K562 (cell line): ENCODE results near the gene BIRC7. TPM values are rescaled to one million over a fixed set of nuclear protein-coding genes. Genes with fewer than 3 reads are reported as not detected.
A peak's percentile ranks its signal among the peaks of the same experiment; 100 is the strongest.

Experiments used
- ATAC-seq: fragments of 200-7000 bp; cut with Tn5 transposase; 3 replicates; pipeline ENCODE4 v1.9.1; 2020; ENCODE audit warnings: moderate library complexity
- BruUV-seq: library from RNA; stranded (reverse); fragments of 400-500 nt; replicated peaks from 2 replicates; lab custom pipeline; 2021; lab: Mats Ljungman, UMichigan
- CTCF ChIA-PET: fragments of 300-600 bp; formaldehyde crosslinking; extraction: SDS; loops from one replicate; lab custom pipeline; 2021; ENCODE audit warnings: low intra/inter-chr PET ratio; lab: Yijun Ruan, JAX
- POLR2A ChIA-PET: fragments of 300-600, 350-650 bp; sonication (Branson Sonifier 250); formaldehyde crosslinking; extraction: SDS; loops from one replicate; lab custom pipeline; 2021; ENCODE audit warnings: antibody characterized with exemption, inconsistent platforms; lab: Yijun Ruan, JAX
- DNase-seq, 4 experiments: peaks; one replicate each; pipeline versions ENCODE4 v3.0.0 to v3.0.0-alpha.2; 2011 to 2018; ENCODE audit warnings: low spot score in 3 of 4, mixed read lengths in 3 of 4; ENCODE audit errors: extremely low read depth in 1 of 4
- FAIRE-seq: peaks from 2 replicates; lab custom pipeline; 2011; peaks lifted over from hg19 to GRCh38; lab: Jason Lieb, UNC
- H2AFZ ChIP-seq: 2 replicates; pipeline ENCODE4 v1.6.0; 2011; ENCODE audit warnings: low read depth, low read length, control low read depth, inconsistent platforms
- H3K27ac ChIP-seq: fragments of 200-600 bp; 3 replicates; pipeline ENCODE4 v1.8.0; 2011; ENCODE audit warnings: low read depth, mild to moderate bottlenecking, control low read depth, inconsistent platforms, low read length, moderate library complexity, mixed read lengths; ENCODE audit errors: extremely low read depth
- H3K27me3 ChIP-seq, 2 experiments: fragments of 300-600 bp in 1 of 2; 2 replicates in 1 of 2; 3 replicates in 1 of 2; pipeline versions ENCODE4 v1.6.0 to v1.8.0; 2011; ENCODE audit warnings: inconsistent platforms in 2 of 2, low read length in 2 of 2, mild to moderate bottlenecking in 1 of 2, mixed read lengths in 1 of 2, moderate library complexity in 1 of 2; ENCODE audit not compliant: control insufficient read depth in 2 of 2, insufficient read depth in 2 of 2
- H3K36me3 ChIP-seq: fragments of 300-600 bp; 3 replicates; pipeline ENCODE4 v1.8.0; 2011; ENCODE audit warnings: mild to moderate bottlenecking, low read length, inconsistent platforms; ENCODE audit not compliant: control insufficient read depth, insufficient read depth
- H3K4me1 ChIP-seq, 2 experiments: fragments of 200-600 bp in 1 of 2; replicated peaks in 1 of 2; 2 replicates in 1 of 2; 3 replicates in 1 of 2; pipeline versions ENCODE4 v1.5.1 to v1.8.0; 2011; ENCODE audit warnings: inconsistent platforms in 2 of 2, low read length in 2 of 2, mild to moderate bottlenecking in 1 of 2, mixed read lengths in 1 of 2, moderate library complexity in 1 of 2; ENCODE audit not compliant: control insufficient read depth in 2 of 2, insufficient read depth in 2 of 2
- H3K4me2 ChIP-seq: 2 replicates; pipeline ENCODE4 v1.6.1; 2011; ENCODE audit warnings: low read length, control low read depth, inconsistent platforms, mixed read lengths; ENCODE audit not compliant: insufficient read depth
- H3K4me3 ChIP-seq: fragments of 200-600 bp; sonication (generic), shearing (Covaris generic); 2 replicates; pipeline ENCODE4 v1.5.1; 2016; ENCODE audit warnings: control low read depth, inconsistent platforms
- H3K79me2 ChIP-seq: fragments of 200-600 bp; 3 replicates; pipeline ENCODE4 v1.8.0; 2011; ENCODE audit warnings: low read length, inconsistent platforms; ENCODE audit not compliant: control insufficient read depth, insufficient read depth
- H3K9ac ChIP-seq, 2 experiments: 2 replicates each; pipeline versions ENCODE4 v1.6.0 to v1.6.1; 2011; ENCODE audit warnings: low read depth in 2 of 2, low read length in 2 of 2, control low read depth in 1 of 2, inconsistent platforms in 1 of 2, mild to moderate bottlenecking in 1 of 2, mixed read lengths in 1 of 2; ENCODE audit not compliant: insufficient read depth in 1 of 2
- H3K9me1 ChIP-seq: one replicate; pipeline ENCODE4 v1.6.0; 2011; ENCODE audit warnings: inconsistent platforms, mild to moderate bottlenecking, low read length, moderate library complexity; ENCODE audit not compliant: control insufficient read depth, insufficient read depth
- H3K9me3 ChIP-seq: replicated peaks from 2 replicates; pipeline ENCODE4 v1.5.1; 2011; ENCODE audit warnings: low read depth, low read length, inconsistent platforms; ENCODE audit not compliant: control insufficient read depth, insufficient read depth
- H4K20me1 ChIP-seq: replicated peaks from 2 replicates; pipeline ENCODE4 v1.6.1; 2011; ENCODE audit warnings: low read length, inconsistent platforms, mixed read lengths; ENCODE audit not compliant: control insufficient read depth, insufficient read depth
- CREBBP ChIP-seq: IDR thresholded peaks from one replicate; pipeline ENCODE4 v1.6.1; 2012; ENCODE audit warnings: low read depth, mild to moderate bottlenecking, control low read depth, inconsistent platforms, low read length
- CTCF ChIP-seq, 3 experiments: IDR thresholded peaks in 2 of 3; conservative IDR thresholded peaks in 1 of 3; 2 replicates each; pipeline ENCODE4 v1.5.1; 2011 to 2012; ENCODE audit warnings: low read length in 3 of 3, mild to moderate bottlenecking in 3 of 3, control low read depth in 2 of 3, improper control_type of control experiment in 1 of 3, inconsistent platforms in 1 of 3, low read depth in 1 of 3, mixed read lengths in 1 of 3, moderate library complexity in 1 of 3; ENCODE audit not compliant: insufficient read depth in 2 of 3
- WGBS: fragments of 100-300 bp; shearing (Covaris generic); methylation state at CpG from one replicate; pipeline ENCODE4 v1.1.6; 2016; ENCODE audit warnings: low coverage, mixed read lengths; ENCODE audit not compliant: insufficient coverage; ENCODE audit errors: missing lambda C conversion rate; 5-methylcytosine and 5-hydroxymethylcytosine counted together
- in situ Hi-C: fragments of 300-500 bp; cut with MboI; formaldehyde crosslinking; loops from 4 replicates; pipeline ENCODE4 v1.15.0; 2018; ENCODE audit warnings: inconsistent platforms, mixed read lengths
- intact Hi-C: fragments of 100-400 bp; cut with micrococcal nuclease; formaldehyde crosslinking; loops from 2 replicates; pipeline ENCODE4 v1.14.2; 2022
- polyA plus RNA-seq, 8 experiments: library from polyadenylated mRNA; depleted of rRNA in 4 of 8; stranded (reverse) in 5 of 8; unstranded in 3 of 8; fragments of >200 nt; fragmentation: Nextera tagmentation in 2 of 8; fragmentation: Illumina TruSeq in 1 of 8; extraction: Ambion mirVana in 2 of 8; extraction: Trizol in 1 of 8; gene quantifications; 2 replicates each; pipeline versions ENCODE4 v1.2.1 to v1.2.3, GENCODE V29; 2011 to 2014; ENCODE audit warnings: inconsistent platforms in 1 of 8, missing spikeins in 1 of 8
- total RNA-seq, 7 experiments: library from RNA; depleted of rRNA in 6 of 7; stranded (reverse); fragments of >200 nt in 6 of 7; fragmentation: Illumina TruSeq in 2 of 7; extraction: Trizol in 2 of 7; gene quantifications; 2 replicates each; pipeline versions ENCODE4 v1.2.1 to v1.2.3, GENCODE V29; 2011 to 2021; ENCODE audit warnings: low replicate concordance in 1 of 7

The BIRC7 gene
- total and polyA plus RNA-seq, 9 of the 15 experiments (the other 6 are each of a cell fraction or from before 2014, with no cell fraction given) = 0.14 to 0.19 (median 0.16) TPM; not detected in 5

DNA sequence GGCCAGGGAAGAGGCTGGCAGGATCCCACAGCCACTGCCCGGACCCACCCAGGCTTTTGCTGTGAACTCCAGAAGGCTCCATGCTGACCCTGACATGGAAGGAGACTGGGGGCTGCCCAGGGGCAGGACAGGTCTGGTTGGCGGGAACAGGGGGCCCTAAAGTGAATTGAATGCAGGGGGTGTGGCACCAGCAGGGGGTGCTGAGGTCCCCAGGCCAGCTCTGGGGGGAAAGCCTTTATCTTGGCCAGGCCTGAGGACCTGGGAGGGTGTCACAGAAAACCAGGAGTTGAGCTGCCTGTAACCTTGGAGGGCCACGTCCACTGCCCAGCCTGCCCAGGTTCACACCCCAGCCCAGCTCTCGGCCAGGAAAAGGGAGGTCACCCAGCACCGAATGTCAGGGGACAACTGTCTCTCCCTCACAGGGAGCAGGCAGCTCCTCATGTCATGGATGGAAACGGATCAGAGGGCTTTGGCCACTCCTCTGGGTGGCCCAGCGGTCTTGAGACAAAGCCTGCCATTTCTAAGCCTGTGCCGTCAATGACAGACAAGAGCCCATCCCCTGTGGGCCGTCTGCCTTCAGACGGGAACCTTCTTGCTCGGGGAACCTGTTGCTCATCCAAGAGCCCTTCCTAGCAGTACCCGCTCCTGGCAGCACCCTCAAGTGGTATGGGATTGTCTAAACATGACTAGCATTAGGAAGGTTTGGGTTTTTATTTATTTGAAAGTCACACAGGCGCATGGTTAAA, 16.8 kb upstream of the BIRC7 start:
- H2AFZ ChIP-seq = no peak overlapping the region
- H3K79me2 ChIP-seq = peaks cover 19% of the 10 kb centered on the region
- H3K4me3 ChIP-seq = no peak overlapping the region
- no TSS peak for BruUV-seq
- in situ Hi-C loops = no loop called here
- peaks cover 0 to 31% of the 10 kb centered on the region in 2 experiments; a peak in 3 of 5 replicates for H3K27me3 ChIP-seq
- no peak overlapping the region for H3K9ac ChIP-seq
- H3K4me2 ChIP-seq = no peak overlapping the region
- ATAC-seq = no peak
- H3K9me3 ChIP-seq = no peaks in the 10 kb centered on the region
- no peak overlapping the region for H3K27ac ChIP-seq
- no peak for DNase-seq
- peaks cover 17 to 35% of the 10 kb centered on the region in 2 experiments; a peak in 4 of 5 replicates for H3K4me1 ChIP-seq
- H3K36me3 ChIP-seq = peaks cover 13% of the 10 kb centered on the region
- no peak for FAIRE-seq
- ChIA-PET POLR2A (interaction anchor here (0.6 to 1.5 kb wide), 3 partner anchors 10 to 26 kb away, joined by 3 to 8 read pairs (median 3); no protein-coding TSS in a partner anchor), CTCF (interaction anchor here (0.9 kb wide), 1 partner anchor 163 kb away, joined by 3 read pairs; no protein-coding TSS in a partner anchor)
- no peaks in the 10 kb centered on the region for H3K9me1 ChIP-seq
- WGBS = 38% methylated on average over 13 of the region's 13 CpGs
- peak in 1 of 3 experiments; percentile 3; a peak in 1 of 6 replicates for TF ChIP-seq CTCF (IDR thresholded peaks at IDR 0.05 in 2 of 3, conservative IDR thresholded peaks at IDR 0.05 in 1 of 3; ENCODE audit: insufficient read depth in 2 of 3, low read depth in 1 of 3, low read length in 3 of 3)
- no peak for TF ChIP-seq CREBBP
- peaks cover 4% of the 10 kb centered on the region; the same call in 1 of the 2 replicates for H4K20me1 ChIP-seq
- intact Hi-C loops = no loop called here
